CD14-positive monocyte (primary cell): Measurements from ENCODE around the gene TMEM185B. TPM values are rescaled to one million over a fixed set of nuclear protein-coding genes. Genes with fewer than 3 reads are reported as not detected.

Experiments
- DNase-seq, 3 donors: peaks; one replicate each; pipeline ENCODE4 v3.0.0-alpha.2; 2011 to 2022
- H2AFZ ChIP-seq: 2 replicates; pipeline ENCODE4 v1.6.0; 2012; ENCODE audit warnings: mild to moderate bottlenecking, low read depth, low read length, inconsistent platforms; ENCODE audit not compliant: insufficient read depth, poor library complexity, severe bottlenecking
- H3K27ac ChIP-seq, 2 donors: 1 replicate in 1 of 2; 2 replicates in 1 of 2; pipeline ENCODE4 v1.5.1; 2012 to 2013; ENCODE audit warnings: low read length in 2 of 2, control low read depth in 1 of 2, inconsistent platforms in 1 of 2, low read depth in 1 of 2, mild to moderate bottlenecking in 1 of 2
- H3K27me3 ChIP-seq, 2 donors: one replicate each; pipeline versions ENCODE4 v1.6.0 to v1.6.1; 2011 to 2013; ENCODE audit warnings: low read length in 2 of 2; ENCODE audit not compliant: control insufficient read depth in 2 of 2, insufficient read depth in 2 of 2
- H3K36me3 ChIP-seq, 2 donors: replicated peaks in 1 of 2; 1 replicate in 1 of 2; 2 replicates in 1 of 2; pipeline versions ENCODE4 v1.5.1 to v1.6.1; 2012 to 2013; ENCODE audit warnings: low read length in 2 of 2, control low read depth in 1 of 2, inconsistent platforms in 1 of 2, mild to moderate bottlenecking in 1 of 2; ENCODE audit not compliant: insufficient read depth in 2 of 2, control insufficient read depth in 1 of 2
- H3K4me1 ChIP-seq, 2 donors: 1 replicate in 1 of 2; 2 replicates in 1 of 2; pipeline versions ENCODE4 v1.5.1 to v1.6.1; 2012 to 2013; ENCODE audit warnings: low read length in 2 of 2, control low read depth in 1 of 2, inconsistent platforms in 1 of 2, mild to moderate bottlenecking in 1 of 2, moderate library complexity in 1 of 2; ENCODE audit not compliant: insufficient read depth in 2 of 2, control insufficient read depth in 1 of 2
- H3K4me2 ChIP-seq: replicated peaks from 2 replicates; pipeline ENCODE3; 2012; ENCODE audit warnings: low read length, moderate library complexity, mild to moderate bottlenecking; ENCODE audit not compliant: poor library complexity, severe bottlenecking; ENCODE audit errors: extremely low read depth
- H3K4me3 ChIP-seq, 3 experiments: fragments of 200-600 bp in 1 of 3; sonication (generic) in 1 of 3; replicated peaks in 1 of 3; 1 replicate in 2 of 3; 2 replicates in 1 of 3; pipeline ENCODE4 v1.5.1; 2011 to 2013; ENCODE audit warnings: low read length in 3 of 3, mild to moderate bottlenecking in 3 of 3, control low read depth in 2 of 3, low read depth in 2 of 3, inconsistent platforms in 1 of 3, moderate library complexity in 1 of 3
- H3K79me2 ChIP-seq: 2 replicates; pipeline ENCODE4 v1.6.0; 2012; ENCODE audit warnings: mild to moderate bottlenecking, control low read depth, inconsistent platforms, low read length, moderate library complexity; ENCODE audit not compliant: insufficient read depth
- H3K9ac ChIP-seq: 2 replicates; pipeline ENCODE4 v1.6.0; 2017; ENCODE audit warnings: low read length, mild to moderate bottlenecking; ENCODE audit not compliant: insufficient read depth, poor library complexity, severe bottlenecking
- H3K9me3 ChIP-seq, 2 donors: replicated peaks in 1 of 2; 1 replicate in 1 of 2; 2 replicates in 1 of 2; pipeline versions ENCODE4 v1.5.1 to v1.6.1; 2012 to 2013; ENCODE audit warnings: low read length in 2 of 2, control low read depth in 1 of 2; ENCODE audit not compliant: control insufficient read depth in 1 of 2, insufficient read depth in 1 of 2
- H4K20me1 ChIP-seq: 2 replicates; pipeline ENCODE4 v1.6.0; 2012; ENCODE audit warnings: mild to moderate bottlenecking, low read length, control low read depth, moderate library complexity; ENCODE audit not compliant: insufficient read depth
- H3K27ac Mint-ChIP-seq, 7 donors: one replicate each; pipeline ENCODE4 v1.8.0; 2020; ENCODE audit warnings: mild to moderate bottlenecking in 7 of 7, mixed read lengths in 7 of 7, moderate library complexity in 6 of 7, inconsistent platforms in 2 of 7
- H3K27me3 Mint-ChIP-seq, 3 donors: one replicate each; pipeline ENCODE4 v1.8.0; 2021 to 2022; ENCODE audit warnings: low read depth in 3 of 3, mild to moderate bottlenecking in 3 of 3, mixed read lengths in 3 of 3, moderate library complexity in 3 of 3, inconsistent platforms in 1 of 3
- H3K36me3 Mint-ChIP-seq, 2 donors: one replicate each; pipeline ENCODE4 v1.8.0; 2020; ENCODE audit warnings: mixed read lengths in 2 of 2, inconsistent platforms in 1 of 2, mild to moderate bottlenecking in 1 of 2
- H3K4me1 Mint-ChIP-seq: one replicate; pipeline ENCODE4 v1.8.0; 2020; ENCODE audit warnings: mild to moderate bottlenecking, mixed read lengths
- H3K4me3 Mint-ChIP-seq, 2 donors: one replicate each; pipeline ENCODE4 v1.8.0; 2020; ENCODE audit warnings: mild to moderate bottlenecking in 2 of 2, mixed read lengths in 2 of 2, moderate library complexity in 1 of 2
- H3K9me3 Mint-ChIP-seq, 7 donors: one replicate each; pipeline ENCODE4 v1.8.0; 2020 to 2022; ENCODE audit warnings: mixed read lengths in 7 of 7, mild to moderate bottlenecking in 6 of 7, moderate library complexity in 6 of 7, inconsistent platforms in 2 of 7
- CTCF ChIP-seq: fragments of 200-600 bp; IDR thresholded peaks from one replicate; pipeline ENCODE4 v1.8.0; 2022; ENCODE audit warnings: antibody characterized with exemption, mild to moderate bottlenecking
- WGBS: methylation state at CpG from one replicate; pipeline ENCODE4 v1.1.5; 2013; ENCODE audit warnings: missing lambda C conversion rate; ENCODE audit not compliant: insufficient coverage; 5-methylcytosine and 5-hydroxymethylcytosine counted together
- intact Hi-C, 2 donors: fragments of 100-400 bp; cut with micrococcal nuclease; formaldehyde crosslinking; loops; one replicate each; pipeline versions ENCODE4 v1.15.0 to v1.15.1; 2023
- polyA plus RNA-seq, 3 donors: library from polyadenylated mRNA; depleted of rRNA in 1 of 3; unstranded in 2 of 3; stranded (reverse) in 1 of 3; fragments of 300-500 nt in 2 of 3; fragments of >200 nt in 1 of 3; fragmentation: Illumina TruSeq in 2 of 3; gene quantifications; 1 replicate in 2 of 3; 2 replicates in 1 of 3; pipeline ENCODE4 v1.2.3, GENCODE V29; 2012 to 2021

Gene TMEM185B
- polyA plus RNA-seq, 3 donors = 9.7 to 20.4 (median 18.1) TPM

GRCh38 chr2:120227111-120227991 is 4.2 kb upstream of the TMEM185B start:
- Histone ChIP-seq H3K27me3 (peaks cover 0 to 5% of the 10 kb centered on the region in 2 donors), H4K20me1 (no peaks in the 10 kb centered on the region), H3K9me3 (peaks cover 0 to 4% of the 10 kb centered on the region in 2 donors), H2AFZ (no peak overlapping the region), H3K9ac (no peak overlapping the region), H3K4me1 (peaks cover 18 to 26% of the 10 kb centered on the region in 2 donors), H3K4me2 (no peak overlapping the region), H3K36me3 (no peaks in the 10 kb centered on the region), H3K4me3 (no peak overlapping the region), H3K27ac (no peak overlapping the region), H3K79me2 (peaks cover 6% of the 10 kb centered on the region)
- DNase-seq = no peak
- H3K4me1 Mint-ChIP-seq = peaks cover 36% of the 10 kb centered on the region
- no peak overlapping the region for H3K4me3 Mint-ChIP-seq
- H3K27me3 Mint-ChIP-seq = peaks cover 15 to 24% (median 23%) of the 10 kb centered on the region in 3 donors
- H3K9me3 Mint-ChIP-seq = peaks cover 4 to 6% (median 4%) of the 10 kb centered on the region in 7 donors
- WGBS = 71% methylated on average over 15 of the region's 16 CpGs
- TF ChIP-seq CTCF = no peak
- peak overlapping the region in 1 of 7 donors; percentile 22 for H3K27ac Mint-ChIP-seq
- peaks cover 3 to 9% of the 10 kb centered on the region in 2 donors for H3K36me3 Mint-ChIP-seq
- intact Hi-C loops = loop anchor here in 1 of 2 donors (10.0 kb wide), 1 partner anchor 87 kb away; no protein-coding TSS in a partner anchor

- Mint-ChIP-seq H3K27me3 (peaks cover 15 to 24% (median 24%) of the 10 kb centered on the region in 3 donors), H3K36me3 (peaks cover 12 to 16% of the 10 kb centered on the region in 2 donors), H3K4me1 (peaks cover 37% of the 10 kb centered on the region), H3K9me3 (peaks cover 6 to 9% (median 7%) of the 10 kb centered on the region in 7 donors), H3K4me3 (peak overlapping the region in 1 of 2 donors; percentile 4), H3K27ac (no peak overlapping the region)
- Histone ChIP-seq H3K4me3 (no peak overlapping the region), H3K79me2 (peaks cover 15% of the 10 kb centered on the region), H2AFZ (peak overlapping the region; percentile 31), H4K20me1 (no peaks in the 10 kb centered on the region), H3K4me1 (peaks cover 13 to 28% of the 10 kb centered on the region in 2 donors), H3K27ac (no peak overlapping the region), H3K36me3 (no peaks in the 10 kb centered on the region), H3K4me2 (no peak overlapping the region), H3K27me3 (peaks cover 0 to 5% of the 10 kb centered on the region in 2 donors), H3K9me3 (peaks cover 0 to 8% of the 10 kb centered on the region in 2 donors), H3K9ac (no peak overlapping the region)
- intact Hi-C loops = loop anchor here in 1 of 2 donors (10.0 kb wide), 1 partner anchor 88 kb away; no protein-coding TSS in a partner anchor
- whole genome bisulfite sequencing = 36% methylated on average over 7 of the region's 9 CpGs
- no peak for TF ChIP-seq CTCF
- no peak for DNase-seq
These were observed 3.1 kb upstream of the TMEM185B start for GRCh38 chr2:120226316-120226715.
